ENCODE measurements around the gene DEFB113. TPM values are rescaled to one million over a fixed set of nuclear protein-coding genes. Genes with fewer than 3 reads are reported as not detected.

The DEFB113 gene
- total RNA-seq, 1 experiment from 2014 or later = not detected

DNA sequence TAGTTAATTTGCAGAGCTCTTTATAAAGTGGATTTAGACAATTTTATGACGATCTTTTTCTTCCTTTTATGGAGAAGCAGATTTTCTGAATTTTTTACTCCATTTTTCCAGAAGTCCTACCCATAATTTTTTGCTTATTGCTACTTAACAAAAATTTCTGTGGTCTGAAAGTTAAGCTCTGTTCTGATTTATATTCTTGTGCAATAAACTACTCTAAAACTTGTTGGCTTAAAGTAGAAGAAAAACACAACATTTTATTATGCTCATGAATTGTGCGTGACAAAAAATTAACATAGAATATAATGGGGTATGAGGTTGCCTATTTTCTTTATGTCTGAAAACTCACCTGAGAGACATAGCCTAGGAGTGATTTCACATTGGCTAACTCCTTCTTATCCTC, 2.6 kb downstream of the DEFB113 start:
- Histone ChIP-seq H3K23me2 (ENCODE audit: insufficient read length, low read depth, low read length, poor library complexity, severe bottlenecking) (no peaks in the 10 kb centered on the region), H3K9ac (ENCODE audit: extremely low read depth, insufficient read length, low read length) (no peak overlapping the region), H3K4ac (ENCODE audit: low read depth, low read length) (no peak overlapping the region), H3K27ac (ENCODE audit: insufficient read length, low read depth, low read length) (no peak overlapping the region), H3K27me3 (ENCODE audit: insufficient read depth, low read length) (no peaks in the 10 kb centered on the region), H2BK15ac (ENCODE audit: low read depth, low read length) (no peak overlapping the region), H4K8ac (replicated peaks; ENCODE audit: insufficient read length, low read depth, low read length) (no peak overlapping the region), H3K18ac (ENCODE audit: insufficient read length, low read depth, low read length) (no peak overlapping the region), H4K91ac (ENCODE audit: insufficient read length, low read depth, low read length) (no peak overlapping the region), H3K23ac (ENCODE audit: insufficient read length, low read depth, low read length) (no peak overlapping the region), H3K14ac (ENCODE audit: insufficient read depth, low read length) (no peak overlapping the region), H3K9me3 (ENCODE audit: control insufficient read depth, low read depth, low read length) (no peaks in the 10 kb centered on the region), H2BK120ac (ENCODE audit: low read depth, low read length, poor library complexity, severe bottlenecking) (no peak overlapping the region), H3T11ph (ENCODE audit: low read length) (no peak overlapping the region), H4K20me1 (ENCODE audit: control insufficient read depth, insufficient read depth, insufficient read length) (no peaks in the 10 kb centered on the region), H3K79me1 (ENCODE audit: insufficient read depth, low read depth, low read length, poor library complexity, severe bottlenecking) (no peaks in the 10 kb centered on the region), H3K56ac (ENCODE audit: insufficient read length, low read depth, low read length) (no peak overlapping the region), H2BK5ac (ENCODE audit: insufficient read length, low read length) (no peak overlapping the region), H2BK20ac (ENCODE audit: low read depth, low read length, poor library complexity, severe bottlenecking) (no peak overlapping the region), H3K4me2 (ENCODE audit: insufficient read depth, insufficient read length, low read length) (no peak overlapping the region), H3K4me1 (ENCODE audit: insufficient read depth, low read length) (no peaks in the 10 kb centered on the region; the same call in 1 of the 2 replicates), H2AFZ (ENCODE audit: low read length) (no peak overlapping the region), H2BK12ac (ENCODE audit: insufficient read length, low read depth, low read length) (no peak overlapping the region), H3K79me2 (ENCODE audit: insufficient read depth, low read length) (no peaks in the 10 kb centered on the region), H4K5ac (ENCODE audit: insufficient read length, low read depth, low read length) (no peak overlapping the region), H2AK5ac (ENCODE audit: insufficient read length, low read length) (no peak overlapping the region)
- DNase-seq = no peak
- Mint-ChIP-seq H3K36me3 (ENCODE audit: insufficient read depth in 1 of 3, low read depth in 3 of 3) (peaks cover 0 to 3% (median 0%) of the 10 kb centered on the region in 3 experiments; a peak in 2 of 7 replicates), H3K4me1 (peaks cover 38 to 44% of the 10 kb centered on the region in 2 experiments), H3K27me3 (ENCODE audit: low read depth) (no peaks in the 10 kb centered on the region), H3K4me3 (0 out of 5 replicates have a peak overlapping the region, but pooled peaks of 1 of the 2 experiments have one; percentile 4), H3K9me3 (no peaks in the 10 kb centered on the region), H3K27ac (peak overlapping the region; percentile 13 to 91 (median 90); a peak in 6 of 7 replicates)
- WGBS (ENCODE audit: extremely low coverage, insufficient read length, low lambda C conversion rate) = no CpG with 5 or more reads among the region's 2 CpGs
- TF ChIP-seq, protein P1, sequence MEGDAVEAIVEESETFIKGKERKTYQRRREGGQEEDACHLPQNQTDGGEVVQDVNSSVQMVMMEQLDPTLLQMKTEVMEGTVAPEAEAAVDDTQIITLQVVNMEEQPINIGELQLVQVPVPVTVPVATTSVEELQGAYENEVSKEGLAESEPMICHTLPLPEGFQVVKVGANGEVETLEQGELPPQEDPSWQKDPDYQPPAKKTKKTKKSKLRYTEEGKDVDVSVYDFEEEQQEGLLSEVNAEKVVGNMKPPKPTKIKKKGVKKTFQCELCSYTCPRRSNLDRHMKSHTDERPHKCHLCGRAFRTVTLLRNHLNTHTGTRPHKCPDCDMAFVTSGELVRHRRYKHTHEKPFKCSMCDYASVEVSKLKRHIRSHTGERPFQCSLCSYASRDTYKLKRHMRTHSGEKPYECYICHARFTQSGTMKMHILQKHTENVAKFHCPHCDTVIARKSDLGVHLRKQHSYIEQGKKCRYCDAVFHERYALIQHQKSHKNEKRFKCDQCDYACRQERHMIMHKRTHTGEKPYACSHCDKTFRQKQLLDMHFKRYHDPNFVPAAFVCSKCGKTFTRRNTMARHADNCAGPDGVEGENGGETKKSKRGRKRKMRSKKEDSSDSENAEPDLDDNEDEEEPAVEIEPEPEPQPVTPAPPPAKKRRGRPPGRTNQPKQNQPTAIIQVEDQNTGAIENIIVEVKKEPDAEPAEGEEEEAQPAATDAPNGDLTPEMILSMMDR (conservative IDR thresholded peaks at IDR 0.05) = no peak
